C4-2B (cell line): Measurements from ENCODE around the gene MICAL3.

Experiments used
- H3K27ac ChIP-seq: fragments of 450-650 bp; 2 replicates; pipeline ENCODE4 v1.5.1; 2017
- ZFX ChIP-seq: fragments of 450-650 bp; IDR thresholded peaks from 2 replicates; pipeline ENCODE4 v1.6.1; 2017
- TF ChIP-seq, protein P1 (sequence below): fragments of 450-650 bp; conservative IDR thresholded peaks from 2 replicates; pipeline ENCODE4 v1.5.1; 2017; ENCODE audit warnings: mild to moderate bottlenecking

The MICAL3 gene

DNA sequence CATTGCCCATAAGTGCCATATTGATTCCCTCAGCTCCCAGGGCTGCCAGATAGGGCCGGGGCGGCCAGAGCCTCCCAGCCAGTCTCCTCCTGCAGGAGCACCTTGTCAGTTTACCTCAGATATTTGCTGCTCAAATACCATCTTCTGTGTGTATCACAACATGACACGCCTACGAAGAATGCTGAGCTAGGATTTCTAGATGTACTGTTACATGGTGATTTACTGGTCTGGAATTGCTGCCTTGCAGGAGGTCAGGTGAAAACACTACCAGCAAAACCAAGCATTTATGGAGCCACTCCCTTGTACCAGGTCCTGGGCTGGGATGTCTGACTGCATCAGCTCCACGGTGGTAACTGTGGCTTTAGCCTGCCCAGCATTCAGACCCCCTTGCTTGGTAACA, 11.8 kb downstream of the MICAL3 start:
- TF ChIP-seq, protein P1, sequence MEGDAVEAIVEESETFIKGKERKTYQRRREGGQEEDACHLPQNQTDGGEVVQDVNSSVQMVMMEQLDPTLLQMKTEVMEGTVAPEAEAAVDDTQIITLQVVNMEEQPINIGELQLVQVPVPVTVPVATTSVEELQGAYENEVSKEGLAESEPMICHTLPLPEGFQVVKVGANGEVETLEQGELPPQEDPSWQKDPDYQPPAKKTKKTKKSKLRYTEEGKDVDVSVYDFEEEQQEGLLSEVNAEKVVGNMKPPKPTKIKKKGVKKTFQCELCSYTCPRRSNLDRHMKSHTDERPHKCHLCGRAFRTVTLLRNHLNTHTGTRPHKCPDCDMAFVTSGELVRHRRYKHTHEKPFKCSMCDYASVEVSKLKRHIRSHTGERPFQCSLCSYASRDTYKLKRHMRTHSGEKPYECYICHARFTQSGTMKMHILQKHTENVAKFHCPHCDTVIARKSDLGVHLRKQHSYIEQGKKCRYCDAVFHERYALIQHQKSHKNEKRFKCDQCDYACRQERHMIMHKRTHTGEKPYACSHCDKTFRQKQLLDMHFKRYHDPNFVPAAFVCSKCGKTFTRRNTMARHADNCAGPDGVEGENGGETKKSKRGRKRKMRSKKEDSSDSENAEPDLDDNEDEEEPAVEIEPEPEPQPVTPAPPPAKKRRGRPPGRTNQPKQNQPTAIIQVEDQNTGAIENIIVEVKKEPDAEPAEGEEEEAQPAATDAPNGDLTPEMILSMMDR, result no peak
- no peak for TF ChIP-seq ZFX
- no peak overlapping the region for H3K27ac ChIP-seq

DNA sequence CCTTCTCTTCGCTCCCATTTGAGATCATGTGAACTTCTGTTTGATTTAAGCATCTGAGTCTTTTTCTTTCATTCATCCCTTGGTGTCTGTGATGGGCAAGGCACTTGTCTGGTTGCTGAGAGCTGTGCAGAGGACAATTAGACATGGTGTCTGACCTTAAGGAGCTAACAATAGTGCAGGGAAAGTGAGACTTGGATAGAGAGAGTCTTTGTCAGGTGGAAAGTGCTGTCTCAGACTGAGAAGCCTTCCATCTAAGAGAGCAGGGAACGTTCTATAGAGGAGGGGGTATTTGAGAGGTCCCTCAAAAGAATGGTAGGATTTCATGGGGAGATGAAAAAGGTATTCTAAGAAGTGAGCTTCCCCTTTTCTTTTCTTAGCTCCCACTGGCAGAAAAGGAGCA, 14.1 kb downstream of the MICAL3 start:
- no peak for TF ChIP-seq ZFX
- TF ChIP-seq, protein P1, result no peak
- no peak overlapping the region for H3K27ac ChIP-seq

DNA sequence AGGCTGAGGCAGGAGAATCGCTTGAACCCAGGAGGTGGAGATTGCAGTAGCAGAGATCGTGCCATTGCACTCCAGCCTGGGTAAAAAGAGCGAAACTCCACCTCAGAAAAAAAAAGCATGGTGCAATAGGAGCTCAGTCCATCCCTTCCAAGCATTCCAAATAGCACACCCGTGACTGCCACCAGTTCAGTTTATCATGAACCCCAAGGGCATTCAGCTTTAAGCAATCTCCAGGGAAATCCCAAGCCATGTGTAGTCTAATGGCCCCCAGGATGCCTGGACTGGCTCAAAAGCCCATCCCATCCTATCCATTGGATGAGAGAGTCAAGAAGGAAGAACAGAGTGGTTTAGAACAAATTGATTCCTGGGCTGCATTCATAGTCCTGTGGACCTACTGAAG, 16.2 kb downstream of the MICAL3 start:
- TF ChIP-seq ZFX, result no peak
- TF ChIP-seq, protein P1, result no peak
- no peak overlapping the region for H3K27ac ChIP-seq

DNA sequence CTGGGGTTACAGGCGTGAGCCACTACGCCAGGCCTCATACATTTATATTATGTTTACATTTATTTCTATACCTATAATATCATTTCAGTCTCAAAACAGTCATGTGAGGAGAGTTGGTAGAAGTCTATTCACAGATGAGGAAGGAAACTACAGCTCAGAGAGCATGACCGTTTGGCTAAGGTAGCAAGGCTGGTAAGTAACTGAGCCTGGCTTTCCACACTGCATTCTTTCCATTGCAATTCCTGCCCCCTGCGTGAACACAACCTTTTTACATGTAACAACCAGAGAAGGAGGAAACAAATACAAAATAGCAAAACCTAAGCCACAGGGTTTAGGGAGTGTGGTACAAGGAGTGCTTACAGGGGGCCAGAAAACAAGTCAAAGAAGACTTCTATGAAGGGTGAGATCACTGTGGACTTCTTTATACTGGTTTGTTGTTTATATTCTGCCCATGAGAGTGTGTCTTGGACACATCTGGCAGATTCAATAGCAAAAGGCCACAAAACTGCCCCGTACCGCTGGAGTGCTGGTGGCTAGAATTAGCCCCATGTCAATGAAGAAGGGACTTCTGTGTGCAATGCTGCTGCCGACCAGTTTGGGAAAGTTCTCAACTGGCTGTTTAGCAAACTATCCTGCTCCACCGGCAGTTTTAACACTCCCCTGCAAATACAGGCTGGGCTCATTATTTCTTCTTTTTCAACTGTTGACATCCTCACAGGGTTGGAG, 19.0 kb downstream of the MICAL3 start:
- TF ChIP-seq, protein P1, result no peak
- no peak for TF ChIP-seq ZFX
- H3K27ac ChIP-seq, result no peak overlapping the region

DNA sequence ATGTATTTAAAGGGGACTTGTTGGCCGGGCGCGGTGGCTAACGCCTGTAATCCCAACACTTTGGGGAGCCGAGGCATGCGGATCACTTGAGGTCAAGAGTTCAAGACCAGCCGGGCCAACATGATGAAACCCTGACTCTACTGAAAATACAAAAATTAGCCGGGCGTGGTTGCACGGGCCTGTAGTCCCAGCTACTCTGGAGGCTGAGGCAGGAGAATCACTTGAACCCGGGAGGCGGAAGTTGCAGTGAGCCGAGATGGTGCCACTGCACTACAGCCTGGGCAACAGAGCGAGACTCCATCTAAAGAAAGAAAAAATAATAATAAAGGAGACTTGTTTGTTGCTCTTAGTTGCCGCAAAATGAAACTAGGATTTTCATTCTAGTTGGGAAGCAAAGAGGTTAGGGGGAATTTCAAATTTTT, 22.5 kb downstream of the MICAL3 start:
- peak overlapping the region; percentile 90 for H3K27ac ChIP-seq

DNA sequence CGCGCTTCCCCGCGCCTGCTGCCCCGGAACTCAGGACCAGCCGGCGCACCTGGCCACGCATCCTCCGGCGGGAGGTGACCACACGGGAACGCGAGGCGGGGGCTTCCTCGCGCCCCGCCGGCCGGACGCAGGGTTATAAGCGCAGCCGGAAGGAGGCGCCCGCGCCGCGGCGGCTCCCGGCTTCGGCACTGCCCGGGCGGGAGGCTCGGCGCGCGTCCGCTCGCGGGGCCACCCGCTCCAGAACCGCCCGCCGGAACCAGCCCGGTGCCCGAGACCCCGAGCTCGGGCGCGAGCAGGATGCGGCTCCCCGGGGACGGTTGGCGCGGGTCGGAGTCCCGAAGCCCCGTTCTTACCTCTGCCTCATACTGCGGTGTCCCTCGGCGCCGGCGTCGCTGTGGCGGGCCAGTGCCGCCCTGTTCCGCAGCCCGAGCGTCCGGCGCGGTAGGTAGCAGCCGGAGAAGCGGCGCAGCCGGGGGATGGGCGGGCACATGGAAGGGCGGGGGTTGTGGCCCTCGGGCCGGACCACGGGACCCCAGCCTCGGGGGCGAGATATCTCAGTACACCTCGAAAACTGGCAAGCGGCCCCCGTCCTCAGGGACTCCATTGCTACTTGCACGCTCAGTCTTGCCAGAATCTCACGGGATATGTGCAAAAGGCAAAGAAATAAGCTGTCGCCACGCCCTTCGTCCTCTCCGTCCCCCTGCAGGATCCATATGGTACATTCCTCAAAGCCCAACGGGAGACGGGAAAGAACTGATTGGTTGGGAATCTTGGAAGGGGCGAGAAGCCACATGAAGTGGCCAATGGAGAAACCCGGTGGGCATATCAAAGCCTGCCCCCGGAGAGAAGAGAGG, 23.1 kb downstream of the MICAL3 start:
- H3K27ac ChIP-seq, result peak overlapping the region; percentile 90
- peak; percentile 53; the same call in 1 of the 2 replicates for TF ChIP-seq ZFX
- TF ChIP-seq, protein P1, result peak; percentile 86

DNA sequence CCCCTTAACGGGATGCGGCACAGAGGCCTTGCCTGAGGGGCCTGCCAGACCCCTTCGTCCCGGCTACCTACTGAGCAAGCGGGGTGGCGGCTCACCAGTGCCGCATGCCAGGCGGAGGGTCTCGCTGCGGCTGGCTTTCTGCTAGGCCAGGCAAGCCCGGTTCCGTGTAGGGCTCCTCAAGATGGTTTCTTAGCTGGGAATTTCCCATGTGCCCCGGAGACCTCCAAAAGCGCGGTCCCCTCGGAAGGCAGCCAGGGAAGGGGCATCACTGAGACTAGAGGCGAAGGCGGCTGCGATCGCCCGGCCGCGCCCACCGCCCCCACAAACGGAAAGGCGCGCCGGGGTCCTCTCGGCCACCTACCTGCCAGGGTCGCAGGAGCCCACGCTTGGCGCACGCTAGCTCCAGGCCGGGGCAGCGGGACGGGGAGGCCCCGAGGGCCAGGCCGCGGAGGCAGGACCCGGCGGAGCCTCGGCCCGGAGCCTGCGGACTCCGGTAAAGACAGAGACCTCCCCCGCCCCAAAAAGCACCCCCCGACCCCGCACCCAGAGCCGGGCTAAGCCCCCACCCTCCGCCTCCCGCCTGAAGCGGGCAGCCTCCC, 23.8 kb downstream of the MICAL3 start:
- TF ChIP-seq, protein P1, result no peak
- 0 out of 2 replicates have a peak, but pooled peaks have one; percentile 49 for TF ChIP-seq ZFX
- peak overlapping the region; percentile 90 for H3K27ac ChIP-seq
